Choroid plexus epithelial cell (primary cell): ENCODE results near the gene EIF4H.

ENCODE experiments used
- DNase-seq: peaks from one replicate; pipeline ENCODE4 v3.0.0-alpha.2; 2010; ENCODE audit warnings: low read depth
- H3K4me3 ChIP-seq: 2 replicates; pipeline ENCODE4 v1.5.1; 2011; ENCODE audit warnings: low read depth, mild to moderate bottlenecking, control low read depth, low read length, moderate library complexity
- TF ChIP-seq, protein P1 (sequence below): conservative IDR thresholded peaks from 2 replicates; pipeline ENCODE4 v1.5.1; 2011; ENCODE audit warnings: low read depth, mild to moderate bottlenecking, control low read depth, inconsistent platforms, low read length, moderate library complexity

EIF4H gene

DNA sequence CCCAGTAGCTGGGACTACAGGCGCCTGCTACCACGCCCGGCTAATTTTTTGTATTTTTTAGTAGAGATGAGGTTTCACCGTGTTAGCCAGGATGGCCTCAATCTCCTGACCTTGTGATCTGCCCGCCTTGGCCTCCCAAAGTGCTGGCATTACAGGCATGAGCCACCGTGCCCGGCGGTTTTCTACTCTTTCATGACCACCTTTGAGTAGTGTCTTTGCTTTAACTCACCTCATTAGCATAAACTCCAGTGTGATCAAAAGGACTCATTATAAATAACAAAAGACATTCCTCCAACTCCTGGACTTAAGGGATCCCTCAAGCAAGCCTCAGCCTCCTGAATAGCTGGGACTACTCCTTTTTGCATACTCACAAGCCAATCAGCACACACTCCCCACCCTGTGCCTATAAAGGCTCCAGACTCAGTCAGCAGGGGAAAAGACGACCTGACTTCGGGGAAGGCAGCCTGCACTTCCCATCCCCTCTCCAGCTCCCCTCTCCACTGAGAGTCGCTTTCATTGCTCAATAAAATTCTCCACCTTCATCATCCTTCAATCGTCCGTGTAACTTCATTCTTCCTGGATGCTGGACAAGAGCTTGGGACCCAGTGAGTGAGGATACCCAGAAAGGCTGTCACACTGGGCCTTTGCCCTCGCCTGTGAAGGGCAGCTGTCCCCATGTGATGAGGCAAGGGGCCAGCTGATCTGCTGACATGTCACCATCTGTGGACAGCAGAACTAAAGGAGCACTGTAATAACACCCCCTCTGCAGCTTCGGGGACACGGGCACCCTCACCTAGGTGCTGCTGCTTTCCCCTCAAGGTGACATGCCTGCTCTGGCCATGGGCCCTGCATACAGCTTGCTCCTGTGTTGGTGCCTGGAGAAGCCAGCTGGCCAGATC is 35.0 kb upstream of the EIF4H start:
- H3K4me3 ChIP-seq: no peak overlapping the region
- TF ChIP-seq, protein P1, sequence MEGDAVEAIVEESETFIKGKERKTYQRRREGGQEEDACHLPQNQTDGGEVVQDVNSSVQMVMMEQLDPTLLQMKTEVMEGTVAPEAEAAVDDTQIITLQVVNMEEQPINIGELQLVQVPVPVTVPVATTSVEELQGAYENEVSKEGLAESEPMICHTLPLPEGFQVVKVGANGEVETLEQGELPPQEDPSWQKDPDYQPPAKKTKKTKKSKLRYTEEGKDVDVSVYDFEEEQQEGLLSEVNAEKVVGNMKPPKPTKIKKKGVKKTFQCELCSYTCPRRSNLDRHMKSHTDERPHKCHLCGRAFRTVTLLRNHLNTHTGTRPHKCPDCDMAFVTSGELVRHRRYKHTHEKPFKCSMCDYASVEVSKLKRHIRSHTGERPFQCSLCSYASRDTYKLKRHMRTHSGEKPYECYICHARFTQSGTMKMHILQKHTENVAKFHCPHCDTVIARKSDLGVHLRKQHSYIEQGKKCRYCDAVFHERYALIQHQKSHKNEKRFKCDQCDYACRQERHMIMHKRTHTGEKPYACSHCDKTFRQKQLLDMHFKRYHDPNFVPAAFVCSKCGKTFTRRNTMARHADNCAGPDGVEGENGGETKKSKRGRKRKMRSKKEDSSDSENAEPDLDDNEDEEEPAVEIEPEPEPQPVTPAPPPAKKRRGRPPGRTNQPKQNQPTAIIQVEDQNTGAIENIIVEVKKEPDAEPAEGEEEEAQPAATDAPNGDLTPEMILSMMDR: no peak
- no peak for DNase-seq

DNA sequence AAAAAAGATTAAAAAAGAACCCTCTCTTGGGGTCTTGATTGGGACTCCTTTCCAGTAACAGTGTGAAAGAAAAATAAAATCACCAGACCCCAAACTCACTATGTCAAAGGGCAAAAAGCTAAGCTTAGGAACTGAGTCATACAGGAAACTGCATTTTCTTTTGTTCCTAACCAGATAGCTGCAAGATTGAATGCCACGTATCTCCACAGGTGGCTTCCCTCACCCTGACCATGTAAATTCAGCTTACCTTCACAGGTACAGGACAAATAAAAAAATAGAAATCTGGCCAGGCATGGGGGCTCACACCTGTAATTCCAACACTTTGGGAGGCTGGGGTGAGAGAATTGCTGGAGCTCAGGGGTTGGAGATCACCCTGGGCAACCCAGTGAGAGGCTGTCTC is 32.5 kb upstream of the EIF4H start:
- no peak overlapping the region for H3K4me3 ChIP-seq
- TF ChIP-seq, protein P1: no peak
- no peak for DNase-seq

DNA sequence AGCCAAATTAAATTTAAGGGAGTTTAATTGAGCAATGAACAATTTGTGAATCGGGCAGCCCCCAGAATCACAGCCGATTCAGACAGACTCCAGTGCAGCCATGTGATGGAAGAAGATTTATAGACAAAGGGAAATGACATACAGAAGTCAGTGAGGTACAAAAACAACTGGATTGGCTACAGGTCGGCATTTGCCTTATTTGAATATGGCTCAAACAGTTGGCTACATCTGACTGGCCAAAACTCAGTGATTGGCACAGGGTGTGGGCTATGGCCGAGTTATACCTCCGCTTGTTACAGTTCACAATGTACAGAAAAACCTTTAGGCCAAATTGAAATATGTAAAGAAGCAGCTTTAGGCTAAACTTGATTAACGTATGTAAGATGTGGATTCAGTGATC is 30.8 kb upstream of the EIF4H start:
- no peak for DNase-seq
- TF ChIP-seq, protein P1: no peak
- H3K4me3 ChIP-seq: no peak overlapping the region

DNA sequence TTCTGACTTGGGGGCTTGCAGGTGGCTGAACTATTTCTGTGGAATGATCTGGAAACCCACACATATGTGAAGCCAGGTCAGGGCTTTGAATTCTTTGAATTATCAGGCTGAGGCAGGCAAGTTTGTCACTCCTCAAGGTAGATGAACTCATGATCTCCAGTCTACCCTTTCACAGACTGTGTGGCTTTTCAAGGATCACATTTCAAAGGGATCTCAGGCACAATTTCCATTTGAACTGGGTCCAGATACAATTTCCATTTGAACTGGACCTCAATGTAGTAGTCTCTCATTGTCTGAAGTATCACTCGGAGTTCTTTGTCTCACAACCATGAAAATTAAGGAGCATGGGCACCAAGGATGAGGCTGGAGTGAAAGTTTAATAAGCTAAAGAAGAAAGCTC is 25.7 kb upstream of the EIF4H start:
- TF ChIP-seq, protein P1: no peak

DNA sequence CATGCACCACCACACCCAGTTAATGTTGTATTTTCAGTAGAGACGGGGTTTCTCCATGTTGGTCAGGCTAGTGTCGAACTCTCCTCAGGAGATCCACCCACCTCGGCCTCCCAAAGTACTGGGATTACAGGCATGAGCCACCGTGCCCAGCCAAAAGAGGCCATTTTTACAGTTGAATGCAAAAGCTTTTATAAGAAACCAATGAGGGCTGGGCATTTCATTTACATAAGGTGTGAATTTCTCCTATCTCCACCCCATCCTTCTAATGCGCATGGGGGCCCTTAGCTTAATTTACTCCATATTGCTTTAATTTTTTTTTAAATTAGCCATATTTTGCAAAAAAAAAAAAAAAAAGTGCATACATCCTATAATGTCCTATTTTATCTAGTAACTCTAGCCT is 25.1 kb upstream of the EIF4H start:
- no peak overlapping the region for H3K4me3 ChIP-seq
- DNase-seq: no peak
- TF ChIP-seq, protein P1: no peak

More for the DNA sequence above, 25.7 kb upstream of the EIF4H start:
- H3K4me3 ChIP-seq: no peak overlapping the region
- no peak for DNase-seq

DNA sequence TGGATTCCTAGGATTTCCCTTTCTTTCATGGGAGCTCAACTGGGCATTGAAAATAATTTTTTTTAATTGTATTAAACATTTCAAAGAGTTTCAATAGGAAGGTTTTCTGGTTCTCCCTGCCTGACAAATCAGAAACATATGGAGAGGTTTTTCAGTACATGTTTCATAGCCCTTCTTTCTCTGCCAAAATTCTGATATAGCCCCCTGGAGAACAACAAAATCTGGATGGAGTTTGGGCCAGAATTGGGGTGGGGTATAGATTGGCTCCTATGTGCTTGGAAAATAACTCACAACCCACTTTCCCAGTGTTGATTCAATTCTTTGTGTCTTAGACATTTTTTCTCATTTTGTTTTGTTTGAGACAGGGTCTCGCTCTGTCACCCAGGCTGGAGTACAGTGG is 24.6 kb upstream of the EIF4H start:
- no peak for DNase-seq
- H3K4me3 ChIP-seq: no peak overlapping the region
- TF ChIP-seq, protein P1: no peak

DNA sequence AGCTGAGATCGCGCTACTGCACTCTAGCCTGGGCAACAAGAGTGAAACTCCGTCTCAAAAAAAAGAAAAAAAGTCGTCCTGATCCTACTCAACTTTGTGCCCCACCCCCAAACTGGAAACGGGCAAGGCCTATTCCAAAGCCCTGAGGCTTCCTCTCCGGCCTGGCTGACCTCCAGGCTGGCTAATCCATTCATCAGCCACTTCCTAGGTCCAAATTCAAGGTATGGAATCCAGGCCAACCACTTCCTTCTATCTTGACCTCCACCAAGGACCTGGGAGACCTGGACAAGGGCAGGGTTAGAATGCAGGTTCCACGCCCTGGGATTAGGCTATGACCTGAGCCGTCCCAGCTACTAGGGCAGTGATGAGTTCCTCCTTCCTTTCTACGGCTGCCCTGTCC is 20.4 kb upstream of the EIF4H start:
- TF ChIP-seq, protein P1: no peak
- DNase-seq: no peak
- no peak overlapping the region for H3K4me3 ChIP-seq
